Neural cell (in vitro differentiated cells): ENCODE data around the gene SYT1.

Experiments used
- EZH2 ChIP-seq: fragments of 200-600, 300-800 bp; shearing (Covaris generic), sonication (generic); IDR thresholded peaks from 2 replicates; pipeline ENCODE4 v1.6.1; 2014; ENCODE audit warnings: antibody characterized with exemption, low read length, borderline replicate concordance, mild to moderate bottlenecking; ENCODE audit not compliant: insufficient read depth, poor library complexity, severe bottlenecking
- RAD21 ChIP-seq: fragments of 450-650 bp; conservative IDR thresholded peaks from 2 replicates; pipeline ENCODE4 v1.6.1; 2014; ENCODE audit warnings: antibody characterized with exemption, mild to moderate bottlenecking, moderate library complexity
- TAF1 ChIP-seq: IDR thresholded peaks from 2 replicates; pipeline ENCODE4 v1.6.1; 2012; ENCODE audit warnings: low read depth
- TF ChIP-seq, protein P1 (sequence below): fragments of 450-650 bp; IDR thresholded peaks from 2 replicates; pipeline ENCODE4 v1.5.1; 2014; ENCODE audit warnings: antibody characterized with exemption, mild to moderate bottlenecking, moderate library complexity; ENCODE audit not compliant: poor library complexity, severe bottlenecking

DNA sequence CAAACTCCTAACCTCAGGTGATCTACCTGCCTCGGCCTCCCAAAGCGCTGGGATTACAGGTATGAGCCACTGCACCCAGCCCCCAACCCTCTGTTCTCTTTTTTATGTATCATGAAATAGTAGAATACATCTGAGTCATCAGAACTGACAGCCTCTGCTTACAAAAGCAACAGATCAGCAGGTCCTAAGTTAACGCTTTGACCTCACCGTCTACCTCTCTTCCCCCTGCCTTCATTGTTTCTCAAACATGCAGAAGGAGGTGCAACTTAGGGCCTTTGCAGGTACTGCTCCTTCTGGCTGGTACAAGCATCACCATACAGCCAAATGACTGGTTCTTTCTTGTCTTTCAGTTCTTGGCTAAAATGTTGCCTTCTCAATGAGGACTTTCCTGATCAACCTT lies 577.0 kb downstream of the SYT1 start:
- TF ChIP-seq, protein P1, sequence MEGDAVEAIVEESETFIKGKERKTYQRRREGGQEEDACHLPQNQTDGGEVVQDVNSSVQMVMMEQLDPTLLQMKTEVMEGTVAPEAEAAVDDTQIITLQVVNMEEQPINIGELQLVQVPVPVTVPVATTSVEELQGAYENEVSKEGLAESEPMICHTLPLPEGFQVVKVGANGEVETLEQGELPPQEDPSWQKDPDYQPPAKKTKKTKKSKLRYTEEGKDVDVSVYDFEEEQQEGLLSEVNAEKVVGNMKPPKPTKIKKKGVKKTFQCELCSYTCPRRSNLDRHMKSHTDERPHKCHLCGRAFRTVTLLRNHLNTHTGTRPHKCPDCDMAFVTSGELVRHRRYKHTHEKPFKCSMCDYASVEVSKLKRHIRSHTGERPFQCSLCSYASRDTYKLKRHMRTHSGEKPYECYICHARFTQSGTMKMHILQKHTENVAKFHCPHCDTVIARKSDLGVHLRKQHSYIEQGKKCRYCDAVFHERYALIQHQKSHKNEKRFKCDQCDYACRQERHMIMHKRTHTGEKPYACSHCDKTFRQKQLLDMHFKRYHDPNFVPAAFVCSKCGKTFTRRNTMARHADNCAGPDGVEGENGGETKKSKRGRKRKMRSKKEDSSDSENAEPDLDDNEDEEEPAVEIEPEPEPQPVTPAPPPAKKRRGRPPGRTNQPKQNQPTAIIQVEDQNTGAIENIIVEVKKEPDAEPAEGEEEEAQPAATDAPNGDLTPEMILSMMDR, result no peak
- TF ChIP-seq EZH2 (no peak), TAF1 (no peak), RAD21 (no peak)
